AML-193 (cell line): ENCODE measurements around the gene NID1.
"Not testable (repeated sequence)": the region's sequence is repeated elsewhere in the genome, so short reads cannot be mapped to it uniquely, and the experiment has no call there.

ENCODE experiments used
- DNase-seq, 2 experiments: peaks; one replicate each; lab custom pipeline; 2025; lab: John Stamatoyannopoulos, UW

The NID1 gene

GRCh38 chr1:235999259-235999925, 65.5 kb downstream of the NID1 start:
- DNase-seq: no peak

GRCh38 chr1:235998812-235999211, 66.1 kb downstream of the NID1 start:
- DNase-seq: no peak

- no peak for DNase-seq
Measured at GRCh38 chr1:235997931-235998330, 67.0 kb downstream of the NID1 start.

GRCh38 chr1:235997049-235997448, 67.8 kb downstream of the NID1 start:
- no peak for DNase-seq

GRCh38 chr1:235996048-235996785, 68.7 kb downstream of the NID1 start:
- no peak for DNase-seq

DNA sequence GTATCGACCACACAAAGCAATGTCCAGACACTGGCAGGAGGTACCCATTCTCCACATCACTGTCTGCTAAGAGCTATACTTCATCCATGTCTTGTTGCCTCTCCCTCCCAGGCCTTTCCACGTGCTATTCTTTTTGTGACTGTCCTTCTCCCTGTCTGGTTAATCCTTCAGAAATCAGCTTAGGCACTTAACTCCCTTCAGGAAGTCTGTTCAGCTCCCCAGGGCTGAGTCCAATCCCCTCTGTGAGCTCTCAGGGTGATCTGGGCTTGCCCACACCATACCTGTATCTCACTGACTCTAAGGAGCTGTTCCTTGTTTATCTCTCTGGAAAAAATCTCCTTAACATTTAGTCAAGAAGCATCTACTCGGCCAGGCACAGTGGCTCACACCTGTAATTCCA, 69.4 kb downstream of the NID1 start:
- DNase-seq: no peak

GRCh38 chr1:235993652-235994051, 71.2 kb downstream of the NID1 start:
- no peak for DNase-seq

- DNase-seq: no peak
Measured at GRCh38 chr1:235992868-235993267, 72.0 kb downstream of the NID1 start.

GRCh38 chr1:235992346-235992745, 72.5 kb downstream of the NID1 start:
- DNase-seq: no peak

GRCh38 chr1:235990330-235990795, 74.5 kb downstream of the NID1 start:
- DNase-seq: no peak

DNA sequence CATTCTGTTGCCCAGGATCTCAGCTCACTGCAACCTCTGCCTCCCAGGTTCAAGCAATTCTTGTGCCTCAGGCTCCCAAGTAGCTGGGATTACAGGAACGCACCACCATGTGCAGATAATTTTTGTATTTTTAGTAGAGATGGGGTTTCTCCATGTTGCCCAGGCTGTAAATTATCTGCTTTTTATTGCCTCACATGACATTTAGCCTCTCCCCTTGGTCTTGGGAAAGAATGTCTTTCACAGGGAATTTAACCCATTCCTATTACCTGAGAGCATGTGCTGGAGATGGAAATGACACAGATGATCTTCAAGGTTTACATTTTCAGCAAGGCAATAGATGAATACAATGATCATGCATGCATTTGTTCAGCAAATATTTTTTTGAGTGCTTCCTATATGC, 75.8 kb downstream of the NID1 start:
- no peak for DNase-seq

- no peak for DNase-seq
Measured at GRCh38 chr1:235986869-235987268, 78.0 kb downstream of the NID1 start.

DNA sequence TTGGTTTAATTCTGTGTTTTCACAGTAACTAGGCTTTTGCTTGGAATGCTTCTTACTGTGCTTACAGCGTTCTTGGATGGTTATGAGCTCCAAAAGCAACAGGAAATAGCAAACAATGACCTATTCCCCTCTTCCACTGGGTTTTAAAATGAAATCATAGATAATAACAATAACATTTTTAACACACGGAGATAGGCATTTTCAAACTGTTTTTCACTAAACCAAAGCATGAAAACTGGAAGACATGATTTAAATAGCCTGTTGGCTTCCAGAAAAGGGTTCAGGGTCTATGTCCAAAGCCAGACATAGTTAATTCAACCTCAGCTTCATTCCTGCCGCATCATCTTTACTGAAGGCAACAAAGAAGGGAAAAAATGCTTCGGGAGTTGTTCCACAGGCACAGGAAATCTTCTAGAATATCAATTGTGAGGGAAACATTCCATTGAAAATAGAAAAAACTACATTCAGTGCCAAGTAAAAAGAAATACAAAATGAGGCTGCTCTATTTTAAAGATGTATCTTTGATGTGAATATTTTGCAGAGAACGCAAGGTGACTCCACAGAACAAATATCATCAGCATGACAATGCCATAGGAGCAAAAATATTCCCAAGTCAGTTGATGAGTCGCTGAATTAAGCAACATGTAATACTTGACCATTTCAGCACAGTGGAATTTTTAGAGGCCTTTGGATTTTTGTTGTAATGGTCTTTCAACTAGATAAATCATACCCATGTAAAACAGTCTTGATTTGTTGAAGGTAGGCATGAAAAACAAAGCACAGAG, 80.7 kb downstream of the NID1 start:
- DNase-seq: no peak

DNA sequence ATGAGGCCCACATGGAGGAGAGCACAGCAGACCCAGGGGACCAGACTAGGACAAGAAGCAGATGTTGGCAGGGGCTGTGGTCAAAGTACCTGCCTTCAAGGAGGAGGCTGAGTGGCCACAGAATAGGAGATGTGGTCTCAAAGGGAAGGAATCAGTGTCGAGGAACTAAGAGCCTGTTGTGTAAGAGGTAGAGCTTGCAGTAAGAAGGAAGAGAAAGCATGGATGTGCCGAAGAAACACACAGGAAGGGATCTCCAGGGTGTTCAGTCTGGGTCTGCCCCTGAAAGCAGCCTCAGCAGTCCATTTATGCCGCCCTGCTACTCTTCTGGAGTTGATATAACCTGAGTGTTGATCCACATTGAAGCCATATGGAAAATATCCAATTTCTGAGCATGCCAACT, 83.9 kb downstream of the NID1 start:
- peak; percentile 84 to 85 for DNase-seq

DNA sequence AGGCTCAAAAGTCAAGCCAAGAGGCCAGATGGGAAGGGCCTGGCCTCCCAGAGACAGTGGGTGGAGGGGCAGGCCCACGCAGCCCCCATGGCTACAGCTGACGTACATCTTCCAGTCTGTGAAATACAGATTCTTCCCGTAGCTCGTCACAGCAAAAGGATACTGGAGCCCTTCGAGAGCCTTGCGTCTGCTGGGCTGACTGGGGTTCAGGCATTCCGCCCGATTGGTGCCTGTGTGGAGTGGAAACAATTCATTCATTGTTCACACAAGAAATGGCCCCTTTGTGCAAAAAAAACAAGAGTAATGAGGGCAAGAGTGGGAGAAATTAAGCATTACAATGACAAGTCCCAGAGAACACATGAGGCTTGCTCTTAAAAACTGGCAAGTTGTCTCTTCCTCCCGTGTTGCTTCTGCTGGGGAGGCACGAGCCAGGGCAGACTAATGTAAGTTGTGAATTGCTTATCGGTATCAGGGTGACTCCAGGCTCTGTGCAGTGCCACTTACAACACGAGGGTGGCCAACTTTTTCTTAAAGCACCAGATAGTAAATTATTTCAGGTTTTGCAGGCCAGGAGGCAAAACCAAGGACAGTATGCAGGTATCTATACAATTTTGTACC, 85.1 kb downstream of the NID1 start:
- no peak for DNase-seq

DNA sequence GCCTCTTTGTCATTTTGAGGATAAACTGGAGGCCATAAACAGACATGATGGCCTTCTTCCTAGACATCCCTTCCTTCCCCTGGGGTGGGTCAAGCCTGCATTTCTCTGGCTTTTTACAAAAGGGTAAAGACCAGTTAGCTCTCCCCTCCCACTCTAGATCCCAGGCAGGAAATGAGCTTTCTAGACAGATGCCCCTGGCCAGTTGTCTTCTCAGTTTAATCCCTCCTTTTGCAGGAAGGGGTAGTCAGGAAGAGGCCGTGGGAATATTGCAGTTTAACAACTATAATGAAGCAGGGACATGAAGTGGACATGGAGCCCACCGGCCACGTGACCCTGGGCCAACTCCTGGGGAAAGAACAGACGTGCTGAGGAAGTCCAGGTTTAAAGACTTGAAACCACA, 85.7 kb downstream of the NID1 start:
- no peak for DNase-seq

- DNase-seq: no peak
Measured at GRCh38 chr1:235976490-235976889, 88.4 kb downstream of the NID1 start.

DNA sequence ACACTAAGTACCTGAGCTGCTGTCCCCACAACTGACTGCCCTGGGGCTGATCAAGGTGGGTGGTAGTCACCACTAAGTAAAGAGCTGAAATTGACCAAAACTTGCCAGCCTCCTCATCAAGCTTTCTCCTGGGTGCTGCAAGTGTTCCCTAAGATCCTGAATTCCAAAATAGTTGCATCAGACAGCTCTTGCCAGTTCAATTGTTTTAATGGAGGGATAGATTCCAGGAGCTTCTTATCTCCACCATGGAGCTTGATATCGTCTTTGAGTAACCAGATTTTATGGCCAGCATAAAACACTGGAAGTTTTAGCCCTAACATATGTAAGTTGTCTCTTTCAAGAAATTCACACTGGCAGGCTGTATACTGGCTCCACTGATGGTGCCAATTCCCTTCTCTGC, 90.3 kb downstream of the NID1 start:
- no peak for DNase-seq

- DNase-seq: not testable (repeated sequence)
Measured at GRCh38 chr1:235972691-235973090, 92.2 kb downstream of the NID1 start.

DNA sequence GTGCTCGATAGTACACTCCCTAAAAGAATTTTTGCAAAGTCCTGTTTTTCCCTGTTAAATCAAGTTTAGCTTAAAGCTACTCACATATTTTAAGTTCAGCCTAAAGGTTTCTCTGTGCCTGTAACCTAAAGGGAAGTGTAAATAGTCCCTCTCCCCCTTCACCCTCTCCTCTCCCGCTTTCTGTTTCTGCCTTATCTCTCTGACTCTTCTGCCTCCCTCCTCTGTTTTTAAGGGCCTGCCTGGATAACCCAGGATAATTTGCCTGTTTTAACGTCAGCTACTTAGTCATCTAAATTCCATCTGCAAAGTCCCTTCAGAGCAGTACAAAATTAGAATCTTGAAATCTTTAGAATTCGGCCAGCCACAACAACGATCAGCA, 92.6 kb downstream of the NID1 start:
- DNase-seq: peak; percentile 14 to 28

DNA sequence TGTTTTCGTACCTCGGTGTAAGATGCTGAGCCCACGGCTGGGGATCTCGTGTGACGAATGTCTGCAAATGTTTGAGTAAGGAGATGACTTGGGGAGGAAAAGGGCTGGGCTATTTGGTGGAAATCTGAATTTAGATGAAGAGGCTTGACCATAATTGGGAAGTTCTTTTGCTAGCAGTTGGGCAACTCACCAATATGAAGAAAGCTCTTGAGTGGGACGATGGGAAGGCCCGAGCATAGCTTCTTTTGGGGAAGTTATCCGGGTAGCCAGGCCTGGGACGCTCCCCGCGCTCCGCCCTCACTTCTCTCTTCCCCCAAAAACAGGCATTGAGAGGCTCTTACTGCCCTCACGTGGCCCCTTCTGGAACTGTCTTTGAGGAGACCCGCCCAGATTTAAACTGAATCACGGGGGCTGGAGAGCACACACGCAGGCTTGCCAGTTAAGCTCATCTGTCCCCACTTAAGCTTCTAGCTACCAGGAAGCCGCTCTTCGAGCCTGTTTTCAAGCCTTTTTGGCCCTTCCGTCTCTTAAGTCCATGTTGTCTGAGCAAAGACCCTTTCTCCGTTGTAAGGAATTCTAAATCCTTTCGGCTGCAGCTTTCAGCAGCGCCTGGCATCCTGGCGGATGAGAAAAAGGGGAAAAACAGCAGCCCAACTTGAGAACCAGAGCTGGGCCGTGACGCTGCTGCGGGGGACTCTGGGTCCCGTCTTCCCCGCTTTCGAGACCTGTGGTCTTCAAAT, 93.1 kb downstream of the NID1 start:
- DNase-seq: peak; percentile 98 to 99

DNA sequence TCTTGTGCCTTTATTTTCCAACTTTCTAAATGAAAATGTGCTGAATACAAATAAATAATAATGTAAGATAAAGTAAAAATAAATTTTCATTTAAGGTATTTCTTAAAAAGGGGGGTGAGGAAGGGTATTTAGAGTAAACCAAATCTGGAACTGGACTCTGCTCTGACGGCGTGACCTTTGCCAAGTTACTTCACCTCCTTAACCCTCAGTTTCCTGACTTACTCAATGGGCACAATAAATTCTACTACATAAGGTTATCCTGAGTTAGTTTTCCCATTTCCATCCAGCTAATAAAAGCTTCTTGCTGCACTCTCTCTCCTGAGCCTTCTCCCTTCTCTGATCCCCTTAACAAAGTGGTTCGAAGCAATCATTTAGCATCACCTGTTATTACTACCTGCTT, 93.9 kb downstream of the NID1 start:
- DNase-seq: no peak
